ENCODE results near the gene KPTN. TPM values are rescaled to one million over a fixed set of nuclear protein-coding genes. Genes with fewer than 3 reads are reported as not detected.

KPTN gene
- total RNA-seq = 16.3 TPM

DNA sequence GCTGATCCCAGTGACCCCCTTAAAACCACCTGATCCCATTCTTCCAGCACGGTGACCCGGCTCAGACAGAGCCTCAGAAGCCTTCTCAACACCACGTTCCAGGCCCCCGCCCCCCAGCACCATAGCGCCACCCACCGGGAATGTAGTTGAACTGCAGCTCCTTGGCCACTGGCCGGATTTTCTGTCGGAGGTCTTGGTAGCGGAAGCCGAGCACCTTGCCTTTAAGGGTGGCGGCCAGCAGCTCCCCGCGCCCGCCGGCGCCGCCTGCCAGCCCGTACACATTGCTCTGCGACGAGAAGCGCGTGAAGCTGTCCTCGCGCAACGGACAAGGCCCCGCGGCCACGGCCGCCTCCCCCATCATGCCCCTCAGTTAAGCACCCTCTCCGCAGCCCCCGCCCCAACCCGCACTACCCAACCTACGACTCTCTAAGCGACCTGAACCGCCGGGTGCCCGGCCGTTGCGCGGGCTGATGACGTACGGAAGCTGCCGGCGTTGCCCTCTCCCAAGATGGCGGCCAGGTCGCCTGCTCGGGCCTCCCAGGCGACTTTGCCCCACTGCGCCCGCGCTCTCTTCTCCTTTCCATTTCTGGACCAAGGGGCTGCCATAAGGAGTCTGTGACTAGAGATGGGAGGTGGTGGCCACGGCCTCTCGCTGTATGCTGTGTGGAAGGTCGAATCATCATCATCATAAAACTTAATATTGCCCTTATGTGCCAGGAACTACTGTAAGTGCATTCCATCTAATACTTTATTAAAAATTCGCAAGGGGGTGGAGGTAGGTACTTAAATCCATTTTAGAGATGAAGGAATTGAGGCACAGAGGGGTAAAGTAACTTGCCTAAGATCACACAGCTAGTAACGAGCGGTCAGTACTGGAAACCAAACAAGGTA, at the start of gene KPTN:
Gene KPTN, minus strand, starts transcription at position 420 of the 891 bp plus-strand sequence. Its CDS starts 59 bp downstream, at position 361.
- peak; percentile 87 for DNase-seq (ENCODE audit: low spot score)

GRCh38 chr19:47531640-47532387, 47.8 kb upstream of the KPTN start:
- no peak for DNase-seq (ENCODE audit: low spot score)

- DNase-seq (ENCODE audit: low spot score) = no peak
Measured at GRCh38 chr19:47529018-47529742, 45.2 kb upstream of the KPTN start.

GRCh38 chr19:47526798-47527197, 42.8 kb upstream of the KPTN start:
- no peak for DNase-seq (ENCODE audit: low spot score)

- no peak for DNase-seq (ENCODE audit: low spot score)
Measured at GRCh38 chr19:47523473-47523872, 39.5 kb upstream of the KPTN start.

DNA sequence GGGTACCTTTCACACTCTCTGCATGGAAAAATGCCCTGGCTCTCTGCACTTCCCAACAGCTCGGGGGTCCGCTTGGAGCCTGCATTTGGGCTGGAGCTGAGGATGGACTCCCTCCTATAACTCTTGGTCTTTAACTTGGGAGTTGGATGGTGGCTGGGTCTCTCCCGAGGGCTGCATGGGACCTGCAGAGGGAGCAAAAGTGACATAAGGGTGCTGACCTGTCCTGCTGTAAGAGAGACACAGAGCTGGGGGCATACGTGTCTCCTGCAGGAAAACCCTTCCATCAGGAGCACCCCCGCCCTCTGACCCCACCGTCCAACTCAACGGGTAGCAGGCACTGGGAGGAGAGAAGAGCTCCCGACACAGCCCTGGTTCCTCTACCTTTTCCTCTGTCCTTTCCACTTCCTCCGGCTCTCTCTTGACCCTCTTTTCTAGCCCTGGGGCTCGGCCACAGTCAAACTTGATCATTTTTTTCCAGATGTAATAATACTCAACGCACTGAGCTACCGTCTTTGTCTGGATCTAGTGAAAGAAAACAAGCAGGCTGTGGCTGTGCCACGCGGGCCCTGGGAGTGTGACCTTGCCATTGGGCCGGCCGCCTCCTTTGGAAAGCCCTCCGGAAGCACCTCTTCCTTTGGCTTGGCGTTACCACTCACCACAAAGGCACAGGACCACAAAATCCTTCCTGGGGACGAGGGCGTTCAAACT, 37.6 kb upstream of the KPTN start:
- no peak for DNase-seq (ENCODE audit: low spot score)

GRCh38 chr19:47520839-47521238, 36.8 kb upstream of the KPTN start:
- no peak for DNase-seq (ENCODE audit: low spot score)

- DNase-seq (ENCODE audit: low spot score) = no peak
Measured at GRCh38 chr19:47520343-47520806, 36.4 kb upstream of the KPTN start.

GRCh38 chr19:47518854-47519253, 34.8 kb upstream of the KPTN start:
- no peak for DNase-seq (ENCODE audit: low spot score)

DNA sequence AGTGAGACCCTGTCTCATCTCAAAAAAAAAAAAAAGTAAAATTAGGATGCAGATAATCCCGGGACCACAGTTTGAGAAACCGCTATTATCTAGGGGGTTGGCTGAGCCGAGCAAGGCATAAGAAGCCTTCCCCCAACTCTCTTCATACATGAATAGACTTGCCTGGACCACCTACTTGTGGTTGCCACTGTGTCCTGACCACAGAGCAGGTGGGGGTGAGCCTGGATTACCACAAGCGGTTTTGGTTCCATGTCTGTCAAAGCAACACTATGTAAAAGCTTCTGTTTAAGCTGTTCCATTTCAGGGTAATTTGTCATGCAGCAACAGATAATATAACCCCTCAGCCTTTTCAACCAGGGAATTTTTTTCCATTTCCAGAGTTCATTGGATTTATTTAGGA, 34.1 kb upstream of the KPTN start:
- no peak for DNase-seq (ENCODE audit: low spot score)

- peak; percentile 100 for DNase-seq (ENCODE audit: low spot score)
Measured at GRCh38 chr19:47514869-47515588, 31.0 kb upstream of the KPTN start, which contains the start of gene NAPA. Gene NAPA, minus strand, starts transcription at chr19:47515063. Its CDS starts 123 bp downstream, at chr19:47514940.

- DNase-seq (ENCODE audit: low spot score) = no peak
Measured at GRCh38 chr19:47514151-47514868, 30.3 kb upstream of the KPTN start.

- no peak for DNase-seq (ENCODE audit: low spot score)
Measured at GRCh38 chr19:47512948-47513319, 28.9 kb upstream of the KPTN start.

DNA sequence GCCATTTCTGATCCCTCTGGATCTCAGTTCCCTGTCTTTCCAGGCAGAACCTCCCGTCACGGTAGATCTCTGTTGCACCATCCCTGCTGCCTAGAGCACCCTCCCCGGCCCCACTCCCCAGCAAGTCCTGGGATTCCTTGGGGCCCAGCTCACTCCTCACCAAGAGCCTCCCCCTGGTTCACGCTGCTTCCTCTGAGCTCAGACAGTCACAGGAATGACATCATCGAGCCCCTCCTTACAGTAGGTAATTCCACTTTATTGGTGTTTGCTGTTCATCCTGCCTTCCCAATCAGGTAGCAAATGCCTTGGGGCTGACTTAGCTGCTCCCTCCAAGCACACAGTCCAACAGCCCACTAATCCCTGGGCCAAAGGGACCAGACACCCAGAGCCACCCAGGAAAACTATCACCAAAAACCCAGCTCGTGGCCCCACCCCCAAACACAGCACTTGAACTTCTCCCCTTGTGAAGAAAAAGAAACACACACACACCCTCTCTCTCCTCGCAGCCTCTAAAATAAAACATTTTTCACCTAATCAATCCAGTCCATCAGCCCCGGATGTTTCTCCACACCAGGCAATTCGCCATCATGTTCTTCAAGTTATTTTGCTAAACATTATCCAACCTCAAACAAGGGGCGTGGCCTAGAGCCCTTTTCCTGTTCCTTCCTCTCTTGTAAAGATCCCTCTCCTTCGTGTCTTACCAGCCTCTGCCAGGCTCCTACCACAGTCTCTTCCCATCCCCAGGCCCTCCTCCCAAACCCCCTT, 28.3 kb upstream of the KPTN start:
- peak; percentile 76 for DNase-seq (ENCODE audit: low spot score)

DNA sequence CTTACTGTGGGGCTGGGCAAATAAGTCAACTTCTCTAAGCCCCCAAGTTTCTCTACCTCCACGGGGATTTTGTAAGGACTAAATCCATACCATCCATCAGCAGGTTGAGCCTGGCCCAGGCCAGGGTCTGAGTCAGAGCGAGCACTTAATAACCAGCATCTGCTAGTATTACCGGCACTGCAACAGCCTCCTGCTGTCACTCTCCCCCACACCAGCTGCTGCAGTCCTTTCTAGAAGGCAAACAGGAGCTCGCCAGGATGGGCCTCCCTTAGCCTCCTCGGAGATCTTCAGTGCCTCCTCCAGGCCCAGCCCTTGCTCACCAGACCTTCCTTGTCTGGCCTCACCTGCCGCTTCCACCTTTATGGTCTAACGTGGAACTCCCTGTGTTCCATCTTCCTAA, 27.7 kb upstream of the KPTN start:
- no peak for DNase-seq (ENCODE audit: low spot score)

GRCh38 chr19:47511128-47511517, 27.1 kb upstream of the KPTN start:
- DNase-seq (ENCODE audit: low spot score) = no peak

DNA sequence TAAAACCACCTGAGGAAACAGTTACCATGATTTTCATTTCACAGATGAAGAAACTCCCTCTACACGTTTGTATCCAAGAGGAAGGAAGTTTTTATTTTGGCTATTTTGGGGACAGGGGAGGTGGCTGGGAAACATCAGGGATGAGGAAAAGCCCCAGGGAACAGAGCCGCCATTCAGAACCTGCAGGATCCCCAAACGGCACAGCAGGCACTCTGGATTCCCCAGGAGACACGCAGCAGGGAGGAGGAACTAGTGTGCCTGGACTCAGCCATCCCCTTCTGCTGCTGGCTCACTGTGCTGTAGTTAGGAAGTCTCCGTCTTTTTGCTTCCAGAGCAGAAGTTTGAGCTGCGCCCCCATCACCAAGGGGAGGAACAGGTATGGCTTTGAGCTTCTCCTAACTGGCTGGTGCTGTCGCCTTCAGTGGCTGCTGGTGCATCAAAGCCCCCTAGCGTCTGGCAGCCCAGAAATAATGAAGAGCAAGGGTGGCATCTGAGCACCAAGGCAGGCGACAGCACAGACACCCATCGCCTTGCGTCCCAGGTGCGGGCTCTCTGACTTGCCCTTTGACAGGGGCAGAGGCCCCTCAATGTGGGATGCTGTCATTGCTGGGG, 26.6 kb upstream of the KPTN start:
- no peak for DNase-seq (ENCODE audit: low spot score)

DNA sequence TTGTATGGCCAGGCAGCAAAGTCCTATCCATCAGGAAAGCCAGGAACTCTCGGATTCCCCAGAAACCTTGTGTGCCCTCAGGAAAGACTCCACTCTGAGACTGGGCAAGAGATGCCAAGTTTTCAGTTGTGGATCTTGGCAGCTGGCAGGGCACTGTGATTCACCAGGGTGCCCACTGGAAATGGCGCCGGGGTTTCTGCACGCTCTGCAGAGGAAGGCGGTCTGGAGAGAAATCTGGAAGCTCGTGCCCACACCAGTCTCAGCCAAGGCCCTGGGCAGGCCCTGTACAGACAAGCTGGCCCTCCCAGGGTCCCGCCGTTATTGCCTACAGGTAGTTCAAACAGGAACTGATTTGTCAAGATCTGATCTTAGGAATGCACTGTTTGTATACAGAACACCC, 26.0 kb upstream of the KPTN start:
- peak; percentile 41 for DNase-seq (ENCODE audit: low spot score)

All from mucosa of gallbladder (tissue), 1 donor.